ENCODE measurements around the gene AOPEP.

- TF ChIP-seq CTCF (IDR thresholded peaks at IDR 0.05) (no peak), POLR2AphosphoS5 (IDR thresholded peaks at IDR 0.05) (no peak), POLR2A (IDR thresholded peaks at IDR 0.05) (no peak)
Observed at GRCh38 chr9:94935396-94935795, 208.9 kb downstream of the AOPEP start.

Measured in sigmoid colon (tissue), 4 donors.